ENCODE results near the gene SRC.

GRCh38 chr20:37313546-37314091 lies 32.3 kb upstream of the SRC start:
- TF ChIP-seq GATA3 (IDR thresholded peaks at IDR 0.05; ENCODE audit: low read depth, low read length): no peak
- TF ChIP-seq GATA2 (IDR thresholded peaks at IDR 0.05; ENCODE audit: low read depth, low read length): no peak

Data from SH-SY5Y (cell line).